Gastrocnemius medialis (tissue), 4 donors: Measurements from ENCODE around the gene TAMM41.

ENCODE experiments used
- CTCF ChIP-seq, 5 experiments: fragments of 450-650 bp in 3 of 5; fragments of 200-600 bp in 2 of 5; sonication (generic) in 2 of 5; IDR thresholded peaks in 4 of 5; conservative IDR thresholded peaks in 1 of 5; 1 replicate in 4 of 5; 2 replicates in 1 of 5; pipeline ENCODE4 v1.5.1; 2016 to 2019; ENCODE audit warnings: antibody characterized with exemption in 5 of 5, mild to moderate bottlenecking in 3 of 5, moderate library complexity in 3 of 5
- POLR2A ChIP-seq, 2 donors: fragments of 450-650 bp; IDR thresholded peaks; one replicate each; pipeline ENCODE4 v1.6.1; 2017; ENCODE audit warnings: antibody characterized with exemption in 2 of 2, mild to moderate bottlenecking in 2 of 2, moderate library complexity in 2 of 2

DNA sequence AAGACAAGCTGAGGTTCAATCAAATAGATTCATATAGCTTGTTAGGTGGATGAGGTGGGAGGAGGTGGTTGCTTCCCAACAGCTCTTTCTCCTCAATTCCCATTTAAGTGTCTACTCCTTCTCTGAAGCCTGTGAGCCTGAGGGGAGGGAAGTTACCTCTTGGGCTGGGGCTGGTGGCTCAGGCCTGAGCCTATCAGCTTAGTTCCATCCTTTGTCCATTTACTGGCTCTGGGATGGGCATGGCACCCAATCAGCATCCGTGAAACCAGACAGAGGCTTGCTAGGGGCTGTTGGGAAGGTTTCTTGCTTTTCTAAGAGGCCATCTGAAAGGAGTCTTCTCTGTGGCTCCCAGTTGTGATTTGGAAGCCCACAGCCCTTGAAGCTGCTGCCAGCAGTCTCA, 57.3 kb downstream of the TAMM41 start:
- no peak for TF ChIP-seq CTCF (IDR thresholded peaks at IDR 0.05 in 4 of 5, conservative IDR thresholded peaks at IDR 0.05 in 1 of 5)
- no peak for TF ChIP-seq POLR2A (IDR thresholded peaks at IDR 0.05)
